Parathyroid adenoma (tissue), 2 donors: ENCODE data around the gene WDR38.

ENCODE experiments used
- H2AFZ ChIP-seq: fragments of 300-600 bp; sonication (generic); one replicate; pipeline ENCODE4 v1.7.0; 2017; ENCODE audit warnings: antibody characterized with exemption, mild to moderate bottlenecking
- H3K27ac ChIP-seq: fragments of 300-600 bp; sonication (generic); one replicate; pipeline ENCODE4 v1.7.0; 2017
- H3K27me3 ChIP-seq: fragments of 300-600 bp; sonication (generic); one replicate; pipeline ENCODE4 v1.7.0; 2017; ENCODE audit warnings: low read length; ENCODE audit not compliant: control insufficient read depth, insufficient read depth
- H3K36me3 ChIP-seq: fragments of 300-600 bp; sonication (generic); one replicate; pipeline ENCODE4 v1.7.0; 2017; ENCODE audit warnings: low read length; ENCODE audit not compliant: control insufficient read depth, insufficient read depth
- H3K4me1 ChIP-seq: fragments of 300-600 bp; sonication (generic); one replicate; pipeline ENCODE4 v1.7.0; 2017; ENCODE audit warnings: control low read depth
- H3K4me2 ChIP-seq: fragments of 300-600 bp; sonication (generic); one replicate; pipeline ENCODE4 v1.7.0; 2017; ENCODE audit warnings: low read length
- H3K4me3 ChIP-seq: fragments of 300-600 bp; sonication (generic); one replicate; pipeline ENCODE4 v1.7.0; 2017; ENCODE audit warnings: low read depth, low read length
- H3K79me2 ChIP-seq: fragments of 300-600 bp; sonication (generic); one replicate; pipeline ENCODE4 v1.7.0; 2017; ENCODE audit warnings: control low read depth
- H3K9ac ChIP-seq: fragments of 300-600 bp; sonication (generic); one replicate; pipeline ENCODE4 v1.7.0; 2017; ENCODE audit warnings: mild to moderate bottlenecking
- H3K9me3 ChIP-seq: fragments of 300-600 bp; sonication (generic); one replicate; pipeline ENCODE4 v1.7.0; 2017; ENCODE audit warnings: low read length; ENCODE audit not compliant: control insufficient read depth
- TF ChIP-seq, protein P1 (sequence below): fragments of 300-600 bp; sonication (generic); IDR thresholded peaks from one replicate; pipeline ENCODE4 v1.7.0; 2017; ENCODE audit warnings: antibody characterized with exemption, mild to moderate bottlenecking
- donor health status: primary hyperparathyroidism.

Gene WDR38

DNA sequence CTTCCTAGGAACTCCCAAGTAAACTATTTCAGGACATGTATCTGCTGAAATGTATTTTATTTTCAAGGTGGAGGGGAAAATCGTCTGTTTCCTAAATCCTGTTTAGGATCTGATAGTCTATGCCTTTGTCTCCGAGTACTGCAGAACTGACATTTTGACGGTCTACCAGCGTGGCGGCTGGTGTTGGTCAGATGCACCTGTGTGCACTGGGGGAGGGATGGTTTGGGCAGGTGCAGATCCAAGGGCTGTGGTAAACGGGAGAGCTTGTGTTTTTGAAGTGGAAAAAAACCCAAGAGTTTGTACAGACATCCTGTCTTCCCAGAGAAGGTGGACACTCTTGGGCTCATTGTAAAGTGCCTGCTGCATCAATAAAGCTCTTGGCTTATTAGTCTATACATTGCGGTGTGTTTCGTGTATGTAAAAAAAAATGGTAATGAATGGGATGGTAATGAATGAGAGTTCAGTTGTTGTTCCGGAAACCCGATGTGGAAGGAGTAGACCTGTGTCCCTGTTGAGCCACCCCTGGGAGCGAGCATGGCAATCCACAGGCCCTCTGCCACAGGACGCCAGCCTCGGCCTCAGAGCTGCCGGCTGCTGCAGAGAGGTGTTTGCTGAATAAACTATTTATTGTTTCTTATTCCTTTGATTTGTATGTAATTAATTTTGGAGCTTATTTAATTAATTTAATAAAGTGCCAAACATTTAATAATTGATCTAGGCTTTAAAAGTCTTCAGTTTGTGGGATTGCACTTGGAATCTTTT, 23.9 kb downstream of the WDR38 start:
- TF ChIP-seq, protein P1, sequence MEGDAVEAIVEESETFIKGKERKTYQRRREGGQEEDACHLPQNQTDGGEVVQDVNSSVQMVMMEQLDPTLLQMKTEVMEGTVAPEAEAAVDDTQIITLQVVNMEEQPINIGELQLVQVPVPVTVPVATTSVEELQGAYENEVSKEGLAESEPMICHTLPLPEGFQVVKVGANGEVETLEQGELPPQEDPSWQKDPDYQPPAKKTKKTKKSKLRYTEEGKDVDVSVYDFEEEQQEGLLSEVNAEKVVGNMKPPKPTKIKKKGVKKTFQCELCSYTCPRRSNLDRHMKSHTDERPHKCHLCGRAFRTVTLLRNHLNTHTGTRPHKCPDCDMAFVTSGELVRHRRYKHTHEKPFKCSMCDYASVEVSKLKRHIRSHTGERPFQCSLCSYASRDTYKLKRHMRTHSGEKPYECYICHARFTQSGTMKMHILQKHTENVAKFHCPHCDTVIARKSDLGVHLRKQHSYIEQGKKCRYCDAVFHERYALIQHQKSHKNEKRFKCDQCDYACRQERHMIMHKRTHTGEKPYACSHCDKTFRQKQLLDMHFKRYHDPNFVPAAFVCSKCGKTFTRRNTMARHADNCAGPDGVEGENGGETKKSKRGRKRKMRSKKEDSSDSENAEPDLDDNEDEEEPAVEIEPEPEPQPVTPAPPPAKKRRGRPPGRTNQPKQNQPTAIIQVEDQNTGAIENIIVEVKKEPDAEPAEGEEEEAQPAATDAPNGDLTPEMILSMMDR = no peak
- peaks cover 5% of the 10 kb centered on the region for H3K79me2 ChIP-seq

DNA sequence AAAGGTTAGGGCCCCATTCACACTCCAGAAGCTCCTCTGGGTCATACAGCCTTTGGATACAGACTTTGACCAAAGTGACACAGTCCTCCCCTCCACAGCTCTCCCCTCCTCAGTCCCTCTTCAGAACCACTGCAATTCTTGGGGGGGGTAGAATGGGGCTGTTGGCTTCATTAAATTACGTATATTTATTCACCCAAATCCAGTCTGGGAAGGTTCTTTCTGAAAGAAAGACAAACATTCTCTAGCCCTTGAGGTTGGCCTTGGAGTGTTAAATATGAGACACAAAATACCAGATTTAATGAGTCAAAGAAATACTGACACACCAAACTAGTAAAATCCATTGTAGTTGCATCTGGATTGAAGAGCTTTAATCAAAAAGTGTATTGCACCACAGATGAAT, 24.8 kb downstream of the WDR38 start:
- no peak overlapping the region for H3K4me2 ChIP-seq
- no peak overlapping the region for H2AFZ ChIP-seq
- H3K27me3 ChIP-seq = no peaks in the 10 kb centered on the region
- peaks cover 5% of the 10 kb centered on the region for H3K79me2 ChIP-seq
- no peak overlapping the region for H3K4me3 ChIP-seq
- H3K36me3 ChIP-seq = no peaks in the 10 kb centered on the region
- no peaks in the 10 kb centered on the region for H3K4me1 ChIP-seq
- H3K9me3 ChIP-seq = no peaks in the 10 kb centered on the region
- H3K27ac ChIP-seq = no peak overlapping the region
- TF ChIP-seq, protein P1 = no peak
- H3K9ac ChIP-seq = no peak overlapping the region

More for the DNA sequence above, 23.9 kb downstream of the WDR38 start:
- Histone ChIP-seq H3K9ac (no peak overlapping the region), H3K4me2 (no peak overlapping the region), H3K27ac (no peak overlapping the region), H3K36me3 (no peaks in the 10 kb centered on the region), H3K4me3 (no peak overlapping the region), H3K9me3 (no peaks in the 10 kb centered on the region), H2AFZ (no peak overlapping the region), H3K4me1 (no peaks in the 10 kb centered on the region), H3K27me3 (no peaks in the 10 kb centered on the region)

DNA sequence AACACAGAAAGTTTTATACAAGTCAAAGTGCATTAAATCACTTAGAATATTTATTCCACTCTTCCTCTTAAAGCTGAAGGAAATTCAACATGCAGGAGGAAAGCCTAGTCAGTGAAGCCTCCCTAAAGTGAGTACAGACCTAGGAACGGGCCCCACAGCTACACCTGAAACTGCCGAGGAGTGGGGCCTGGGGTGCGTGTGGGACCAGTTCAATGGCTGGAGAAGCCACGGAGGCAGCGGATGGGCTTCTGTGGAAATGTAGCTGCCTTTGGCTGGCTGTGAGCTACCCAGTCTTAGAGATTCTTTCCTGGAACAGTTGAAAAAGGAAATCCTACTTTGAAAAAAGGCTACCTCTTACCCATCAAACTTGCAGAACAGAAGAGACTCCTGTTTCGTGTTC, 25.3 kb downstream of the WDR38 start:
- Histone ChIP-seq H2AFZ (no peak overlapping the region), H3K79me2 (peaks cover 2% of the 10 kb centered on the region), H3K4me3 (no peak overlapping the region), H3K9me3 (no peaks in the 10 kb centered on the region), H3K27ac (no peak overlapping the region), H3K27me3 (no peaks in the 10 kb centered on the region), H3K36me3 (no peaks in the 10 kb centered on the region), H3K9ac (no peak overlapping the region), H3K4me1 (no peaks in the 10 kb centered on the region), H3K4me2 (no peak overlapping the region)
- TF ChIP-seq, protein P1 = no peak

DNA sequence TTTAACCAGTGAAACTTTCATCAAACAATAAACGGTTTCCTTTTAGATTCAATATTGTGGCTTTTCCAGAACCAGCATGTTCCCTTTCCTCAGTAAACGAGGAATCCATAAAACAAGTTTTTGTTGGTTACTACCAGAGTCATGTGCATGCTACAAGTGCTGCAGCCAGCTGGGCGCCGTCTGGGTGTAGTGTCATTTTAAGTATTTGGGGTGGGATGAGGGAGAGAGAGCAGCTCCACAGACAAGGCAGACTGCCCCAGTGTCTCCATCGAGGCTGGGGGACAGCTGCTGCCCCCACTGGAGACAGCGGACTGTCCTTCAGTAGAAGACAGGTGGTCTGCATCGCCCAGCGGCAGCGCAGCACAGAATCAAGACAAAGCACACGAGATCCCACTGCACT, 26.0 kb downstream of the WDR38 start:
- Histone ChIP-seq H3K79me2 (no peaks in the 10 kb centered on the region), H3K4me3 (no peak overlapping the region), H3K4me1 (no peaks in the 10 kb centered on the region), H2AFZ (no peak overlapping the region), H3K36me3 (no peaks in the 10 kb centered on the region), H3K4me2 (no peak overlapping the region), H3K9ac (no peak overlapping the region), H3K27ac (no peak overlapping the region), H3K27me3 (no peaks in the 10 kb centered on the region), H3K9me3 (no peaks in the 10 kb centered on the region)
- TF ChIP-seq, protein P1 = no peak

DNA sequence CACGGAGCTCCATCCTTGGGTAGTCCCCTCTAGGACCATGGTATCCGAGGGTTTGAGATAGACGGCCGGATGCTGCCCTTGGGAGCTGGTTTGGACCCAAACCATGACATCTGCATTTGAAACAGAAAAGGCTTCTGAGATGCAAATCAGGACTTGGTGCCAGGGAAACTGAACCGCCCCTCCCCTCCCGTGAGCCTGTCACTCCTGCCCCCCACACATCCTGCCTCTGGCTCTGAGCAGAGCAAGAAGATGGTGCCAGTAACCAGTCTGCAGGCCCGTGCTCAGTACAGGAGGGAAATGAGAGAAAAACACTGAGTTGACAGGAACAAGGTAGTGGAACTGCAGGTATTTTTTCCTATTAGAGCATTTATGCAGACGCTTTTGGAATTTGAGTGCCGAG, 27.2 kb downstream of the WDR38 start:
- no peak overlapping the region for H2AFZ ChIP-seq
- H3K4me3 ChIP-seq = no peak overlapping the region
- H3K79me2 ChIP-seq = no peaks in the 10 kb centered on the region
- H3K36me3 ChIP-seq = no peaks in the 10 kb centered on the region
- H3K4me1 ChIP-seq = no peaks in the 10 kb centered on the region
- H3K9me3 ChIP-seq = no peaks in the 10 kb centered on the region
- no peak overlapping the region for H3K9ac ChIP-seq
- TF ChIP-seq, protein P1 = no peak
- H3K4me2 ChIP-seq = no peak overlapping the region
- H3K27me3 ChIP-seq = no peaks in the 10 kb centered on the region
- H3K27ac ChIP-seq = no peak overlapping the region
